Heart right ventricle (tissue), 16 donors: ENCODE results near the gene MED20. TPM values are rescaled to one million over a fixed set of nuclear protein-coding genes. Genes with fewer than 3 reads are reported as not detected.
A peak's percentile ranks its signal among the peaks of the same experiment; 100 is the strongest.

Experiments
- ATAC-seq, 8 donors: fragments of 200-7000 bp; cut with Tn5 transposase; one replicate each; pipeline ENCODE4 v1.9.1; 2020; ENCODE audit warnings: mild to moderate bottlenecking in 8 of 8, moderate library complexity in 8 of 8, moderate number of reproducible peaks in 1 of 8
- DNase-seq, 2 donors: peaks; one replicate each; pipeline ENCODE4 v3.0.0-alpha.2; 2020
- H3K27ac ChIP-seq, 10 donors: fragments of 200-600 bp; sonication (generic) in 2 of 10; one replicate each; pipeline versions ENCODE4 v1.5.0 to v1.8.0; 2020 to 2022; ENCODE audit warnings: mild to moderate bottlenecking in 3 of 10
- H3K27me3 ChIP-seq, 7 donors: fragments of 200-600 bp; one replicate each; pipeline ENCODE4 v1.8.0; 2021 to 2022; ENCODE audit warnings: mild to moderate bottlenecking in 2 of 7
- H3K36me3 ChIP-seq, 9 donors: fragments of 200-600 bp; sonication (generic) in 1 of 9; one replicate each; pipeline versions ENCODE4 v1.5.0 to v1.8.0; 2020 to 2022; ENCODE audit warnings: mild to moderate bottlenecking in 2 of 9
- H3K4me1 ChIP-seq, 9 donors: fragments of 200-600 bp; sonication (generic) in 1 of 9; one replicate each; pipeline versions ENCODE4 v1.5.0 to v1.8.0; 2020 to 2022; ENCODE audit warnings: mild to moderate bottlenecking in 4 of 9
- H3K4me3 ChIP-seq, 10 donors: fragments of 200-600 bp; sonication (generic) in 2 of 10; one replicate each; pipeline versions ENCODE4 v1.5.0 to v1.8.0; 2020 to 2022; ENCODE audit warnings: mild to moderate bottlenecking in 7 of 10, moderate library complexity in 2 of 10
- H3K9me3 ChIP-seq, 11 donors: fragments of 200-600 bp in 10 of 11; sonication (generic) in 2 of 11; one replicate each; pipeline versions ENCODE4 v1.5.0 to v1.8.0; 2013 to 2022; ENCODE audit warnings: mild to moderate bottlenecking in 2 of 11, control low read depth in 1 of 11, moderate library complexity in 1 of 11
- CTCF ChIP-seq, 9 donors: fragments of 200-600 bp; sonication (generic) in 2 of 9; IDR thresholded peaks; one replicate each; pipeline versions ENCODE4 v1.5.0 to v1.8.0; 2021 to 2022; ENCODE audit warnings: antibody characterized with exemption in 9 of 9, mild to moderate bottlenecking in 5 of 9, moderate library complexity in 1 of 9
- WGBS, 2 donors: extraction: QIAGEN DNeasy Blood & Tissue Kit; methylation state at CpG; one replicate each; pipeline ENCODE4 v1.1.7; 2013; ENCODE audit warnings: inconsistent platforms in 1 of 2; 5-methylcytosine and 5-hydroxymethylcytosine counted together
- intact Hi-C, 10 donors: fragments of 100-400 bp; cut with DNase I; formaldehyde crosslinking; loops; one replicate each; pipeline versions ENCODE4 v1.11.1 to v1.14.2; 2022
- polyA plus RNA-seq, 2 donors: library from polyadenylated mRNA; stranded (reverse); fragments of 200-250 nt; gene quantifications; one replicate each; pipeline ENCODE4 v1.2.3, GENCODE V29; 2013
- total RNA-seq, 10 donors: library from RNA; stranded (reverse); fragmentation: NEBNext Ultra II Directional in 3 of 10; extraction: Animal tissue kit (Norgen Biotek cat#: 25700) in 3 of 10; gene quantifications; one replicate each; pipeline versions ENCODE4 v1.2.1 to v1.2.4, GENCODE V29; 2021 to 2023
- donor health status: Arrhythmogenic right ventricular cardiomyopathy.
- donor health status: ischemic (EF 13 %, LVEDD 7.1; RV severe dilation, severe dysfunction).
- donor health status: healthy with polysubstance abuse.
- donor health status: DM: no; HTN: yes; CAD: no.
- donor health status: DM: no; HTN: no; CAD: no.
- donor health status: ischemic (EF 25% LVEDD 6.9; RV normal size, moderate dysfunction).
- donor health status: ischemic (EF 25% LVEDD 5.7; RV mildly dilated, moderate dysfunction).
- donor health status: healthy.
- donor health status: DM: yes; HTN: yes; CAD: no.
- donor health status: Ischemic cardiomyopathy.
- donor health status: ischemic (EF 35%, LVEDD 5.7; RV mildly dilated, moderate dysfunction).
- donor health status: nonischemic (EF 11% LVEDD 7.7; RV severe dilation, severe dysfunction).
- donor health status: DM: yes; HTN: yes; CAD: no.
- donor health status: PGD.
- donor health status: ischemic (EF 29% LVEDD 5.4; RV normal size, mild dysfunction).
- donor health status: nonischemic (EF 23%, LVEDD 6.1; RV moderate dilation, normal function).

The MED20 gene
- total and polyA plus RNA-seq, 12 donors: 11.0 to 21.5 (median 16.2) TPM

GRCh38 chr6:41894366-41895299 lies 26.3 kb downstream of the MED20 start:
- peaks cover 0 to 34% (median 24%) of the 10 kb centered on the region in 9 donors for H3K4me1 ChIP-seq
- no peak for TF ChIP-seq CTCF (IDR thresholded peaks at IDR 0.05)
- DNase-seq (no peak), ATAC-seq (peak; percentile 50 to 77 (median 72))
- WGBS, 2 donors: 2 to 3% methylated on average over 33 to 56 of the region's 56 CpGs
- no peaks in the 10 kb centered on the region for H3K9me3 ChIP-seq
- peaks cover 0 to 6% (median 0%) of the 10 kb centered on the region in 9 donors for H3K36me3 ChIP-seq
- peak overlapping the region; percentile 50 to 88 (median 72) for H3K4me3 ChIP-seq
- H3K27me3 ChIP-seq: no peaks in the 10 kb centered on the region
- peak overlapping the region in 6 of 10 donors; percentile 57 to 94 (median 70) for H3K27ac ChIP-seq
- intact Hi-C loops: loop anchor here in 3 of 10 donors (2.0 to 10.0 kb wide), 4 partner anchors 26 to 110 kb away; partner anchors contain the start of genes PRICKLE4 (in 2 of the 3), TOMM6 (in 2 of the 3), BYSL (in 1 of the 3) and MED20 (in 1 of the 3)

- 62 to 75% methylated on average over 4 of the region's 4 CpGs for WGBS, 2 donors
- Histone ChIP-seq H3K4me3 (peak overlapping the region in 1 of 10 donors; percentile 13), H3K9me3 (no peaks in the 10 kb centered on the region), H3K27ac (no peak overlapping the region), H3K4me1 (peaks cover 0 to 32% (median 24%) of the 10 kb centered on the region in 9 donors), H3K36me3 (no peaks in the 10 kb centered on the region), H3K27me3 (no peaks in the 10 kb centered on the region)
- TF ChIP-seq CTCF (IDR thresholded peaks at IDR 0.05): no peak
- ATAC-seq: no peak
- no peak for DNase-seq
- intact Hi-C loops: loop anchor here in 3 of 10 donors (10.0 kb wide), 2 partner anchors 98 to 108 kb away; partner anchors contain the start of genes PRICKLE4 (in 2 of the 3) and TOMM6 (in 2 of the 3)
These were observed 27.9 kb downstream of the MED20 start for GRCh38 chr6:41892921-41893564.

- DNase-seq (no peak), ATAC-seq (no peak)
- TF ChIP-seq CTCF (IDR thresholded peaks at IDR 0.05): no peak
- Histone ChIP-seq H3K27me3 (no peaks in the 10 kb centered on the region), H3K4me1 (peaks cover 0 to 3% (median 0%) of the 10 kb centered on the region in 9 donors), H3K9me3 (no peaks in the 10 kb centered on the region), H3K27ac (no peak overlapping the region), H3K4me3 (no peak overlapping the region), H3K36me3 (no peaks in the 10 kb centered on the region)
- intact Hi-C loops: no loop called here
- 63 to 66% methylated on average over 4 of the region's 4 CpGs for WGBS, 2 donors
These were observed 33.6 kb downstream of the MED20 start for GRCh38 chr6:41887331-41887751.

- no peak for DNase-seq
- Histone ChIP-seq H3K4me3 (no peak overlapping the region), H3K27ac (no peak overlapping the region), H3K36me3 (no peaks in the 10 kb centered on the region), H3K4me1 (peaks cover 0 to 3% (median 0%) of the 10 kb centered on the region in 9 donors), H3K27me3 (no peaks in the 10 kb centered on the region), H3K9me3 (no peaks in the 10 kb centered on the region)
- WGBS, 2 donors: 95 to 98% methylated on average over 1 of the region's 1 CpG
- intact Hi-C loops: no loop called here
- ATAC-seq: no peak
- TF ChIP-seq CTCF (IDR thresholded peaks at IDR 0.05): no peak
These were observed 35.0 kb downstream of the MED20 start for GRCh38 chr6:41885930-41886329.
